HepG2 (cell line): ENCODE measurements around the gene PODXL2. TPM values are rescaled to one million over a fixed set of nuclear protein-coding genes. Genes with fewer than 3 reads are reported as not detected.

Source experiments
- ATAC-seq: fragments of 200-7000 bp; cut with Tn5 transposase; 3 replicates; pipeline ENCODE4 v1.9.1; 2020; ENCODE audit warnings: mild to moderate bottlenecking, moderate library complexity
- BruUV-seq: library from RNA; stranded (reverse); fragments of 400-500 nt; replicated peaks from 2 replicates; lab custom pipeline; 2021; lab: Mats Ljungman, UMichigan
- CTCF ChIA-PET: fragments of 300-600 bp; formaldehyde crosslinking; extraction: SDS; loops from one replicate; lab custom pipeline; 2021; ENCODE audit warnings: low total read pairs, inconsistent platforms, low intra/inter-chr PET ratio; lab: Yijun Ruan, JAX
- POLR2A ChIA-PET: fragments of 350-600 bp; sonication (Branson Sonifier 250); formaldehyde crosslinking; loops from one replicate; lab custom pipeline; 2020; ENCODE audit warnings: antibody characterized with exemption, inconsistent platforms; lab: Yijun Ruan, JAX
- DNase-seq: peaks from one replicate; pipeline ENCODE4 v3.0.0-alpha.2; 2015; ENCODE audit warnings: low spot score
- FAIRE-seq: peaks from 3 replicates; lab custom pipeline; 2011; peaks lifted over from hg19 to GRCh38; lab: Jason Lieb, UNC
- H2AFZ ChIP-seq: one replicate; pipeline ENCODE4 v1.6.1; 2011; ENCODE audit warnings: low read length, inconsistent platforms
- H3K27ac ChIP-seq: fragments of 300-600 bp; 3 replicates; pipeline ENCODE4 v1.8.0; 2011; ENCODE audit warnings: mixed run types, mild to moderate bottlenecking, mixed read lengths, low read length, inconsistent platforms; ENCODE audit not compliant: insufficient read depth; ENCODE audit errors: extremely low read length
- H3K27me3 ChIP-seq, 2 experiments: fragments of 200-600 bp in 1 of 2; 2 replicates in 1 of 2; 3 replicates in 1 of 2; pipeline versions ENCODE4 v1.6.0 to v1.8.0; 2011; ENCODE audit warnings: low read length in 2 of 2, mild to moderate bottlenecking in 2 of 2, moderate library complexity in 2 of 2, inconsistent platforms in 1 of 2; ENCODE audit not compliant: insufficient read depth in 2 of 2, control insufficient read depth in 1 of 2
- H3K36me3 ChIP-seq, 2 experiments: fragments of 200-600 bp in 1 of 2; replicated peaks in 1 of 2; 2 replicates in 1 of 2; 3 replicates in 1 of 2; pipeline versions ENCODE4 v1.5.1 to v1.8.0; 2011; ENCODE audit warnings: low read length in 2 of 2, inconsistent platforms in 1 of 2; ENCODE audit not compliant: insufficient read depth in 2 of 2, control insufficient read depth in 1 of 2
- H3K4me1 ChIP-seq: 2 replicates; pipeline ENCODE4 v1.5.1; 2012; ENCODE audit warnings: low read length, inconsistent platforms; ENCODE audit not compliant: insufficient read depth
- H3K4me2 ChIP-seq: 2 replicates; pipeline ENCODE4 v1.6.0; 2011; ENCODE audit warnings: low read depth, low read length, inconsistent platforms
- H3K4me3 ChIP-seq, 3 experiments: fragments of 200-600 bp in 1 of 3; sonication (generic), shearing (Covaris generic) in 1 of 3; replicated peaks in 1 of 3; 2 replicates each; pipeline ENCODE4 v1.5.1; 2011 to 2016; ENCODE audit warnings: low read length in 3 of 3, inconsistent platforms in 2 of 3, low read depth in 2 of 3, mild to moderate bottlenecking in 2 of 3, control low read depth in 1 of 3, mixed read lengths in 1 of 3; ENCODE audit not compliant: insufficient read depth in 1 of 3
- H3K79me2 ChIP-seq: one replicate; pipeline ENCODE4 v1.6.1; 2011; ENCODE audit warnings: low read length, inconsistent platforms; ENCODE audit not compliant: insufficient read depth
- H3K9ac ChIP-seq: 2 replicates; pipeline ENCODE4 v1.6.0; 2011; ENCODE audit warnings: mild to moderate bottlenecking, low read depth, low read length, inconsistent platforms; ENCODE audit not compliant: insufficient read depth
- H3K9me3 ChIP-seq: 2 replicates; pipeline ENCODE4 v1.5.1; 2012; ENCODE audit warnings: mild to moderate bottlenecking, low read length
- H4K20me1 ChIP-seq: 2 replicates; pipeline ENCODE4 v1.6.0; 2011; ENCODE audit warnings: inconsistent platforms, mild to moderate bottlenecking, low read length, moderate library complexity; ENCODE audit not compliant: insufficient read depth
- CBX5 ChIP-seq: sonication (generic); formaldehyde crosslinking; IDR thresholded peaks from 2 replicates; pipeline ENCODE4 v1.4.0; 2020; ENCODE audit warnings: missing genetic modification reagents, borderline replicate concordance
- KIAA2018 ChIP-seq: sonication (generic); formaldehyde crosslinking; IDR thresholded peaks from 2 replicates; pipeline ENCODE4 v1.5.0; 2020; ENCODE audit warnings: mild to moderate bottlenecking, missing genetic modification reagents, borderline replicate concordance
- KLF12 ChIP-seq: sonication (generic); formaldehyde crosslinking; IDR thresholded peaks from 2 replicates; pipeline ENCODE4 v1.4.0; 2020; ENCODE audit warnings: missing genetic modification reagents, borderline replicate concordance
- MED13 ChIP-seq: sonication (generic); formaldehyde crosslinking; IDR thresholded peaks from 2 replicates; pipeline ENCODE4 v1.5.0; 2020; ENCODE audit warnings: missing genetic modification reagents
- NFYC ChIP-seq: IDR thresholded peaks from 2 replicates; pipeline ENCODE4 v1.6.1; 2016; ENCODE audit warnings: missing genetic modification reagents, missing compliant biosample characterization
- PHF20 ChIP-seq: sonication (generic); formaldehyde crosslinking; IDR thresholded peaks from 2 replicates; pipeline ENCODE4 v1.5.0; 2020; ENCODE audit warnings: mild to moderate bottlenecking, missing genetic modification reagents
- PLRG1 ChIP-seq: fragments of 450-650 bp; conservative IDR thresholded peaks from 2 replicates; pipeline ENCODE4 v1.6.1; 2016
- RFX3 ChIP-seq: IDR thresholded peaks from 2 replicates; pipeline ENCODE4 v1.6.1; 2016; ENCODE audit warnings: missing biosample characterization, missing genetic modification reagents
- SNAPC4 ChIP-seq: sonication (generic); formaldehyde crosslinking; IDR thresholded peaks from 2 replicates; pipeline ENCODE4 v1.4.0; 2020; ENCODE audit warnings: mild to moderate bottlenecking, missing genetic modification reagents
- ZNF17 ChIP-seq: sonication (generic); formaldehyde crosslinking; IDR thresholded peaks from 2 replicates; pipeline ENCODE4 v1.5.0; 2020; ENCODE audit warnings: mild to moderate bottlenecking, missing genetic modification reagents
- ZNF225 ChIP-seq: sonication (generic); formaldehyde crosslinking; IDR thresholded peaks from 2 replicates; pipeline ENCODE4 v1.4.0; 2020; ENCODE audit warnings: mild to moderate bottlenecking, missing genetic modification reagents
- WGBS: methylation state at CpG from one replicate; pipeline ENCODE4 v1.1.6; 2017; ENCODE audit warnings: low lambda C conversion rate; 5-methylcytosine and 5-hydroxymethylcytosine counted together
- in situ Hi-C: cut with HindIII; loops from 2 replicates; pipeline ENCODE4 v1.10.0; 2017; ENCODE audit warnings: low pct_unique_long_range_greater_than_20kb; ENCODE audit not compliant: extremely low pct_ligation_motif_present
- intact Hi-C: fragments of 100-400 bp; cut with micrococcal nuclease; formaldehyde crosslinking; loops from one replicate; pipeline ENCODE4 v1.10.0; 2022; ENCODE audit not compliant: unreplicated experiment
- polyA plus RNA-seq, 8 experiments: library from polyadenylated mRNA; depleted of rRNA in 3 of 8; stranded (reverse) in 7 of 8; unstranded in 1 of 8; fragments of >200 nt; fragmentation: Illumina TruSeq in 4 of 8; extraction: Trizol in 4 of 8; gene quantifications; 2 replicates each; pipeline versions ENCODE4 v1.2.1 to v1.2.3, GENCODE V29; 2011 to 2016; ENCODE audit warnings: low read depth in 4 of 8, missing spikeins in 1 of 8, mixed read lengths in 1 of 8; ENCODE audit not compliant: insufficient read depth in 1 of 8
- total RNA-seq, 5 experiments: library from RNA; depleted of rRNA; stranded (reverse); fragments of >200 nt; fragmentation: Illumina TruSeq; extraction: Trizol; gene quantifications; 2 replicates each; pipeline ENCODE4 v1.2.3, GENCODE V29; 2016; ENCODE audit warnings: low read depth in 1 of 5

PODXL2 gene
- total and polyA plus RNA-seq, 2 of the 13 experiments (the other 11 are each of a cell fraction or from before 2014, with no cell fraction given), result 20.4 to 25.1 TPM

GRCh38 chr3:127667119-127667681, 38.2 kb downstream of the PODXL2 start (continued):
- no peak for TF ChIP-seq KIAA2018 (CRISPR knock-in tag)
- no peak for TF ChIP-seq CBX5 (CRISPR knock-in tag)

- ChIA-PET POLR2A (no interaction called here), CTCF (no interaction called here)
- H3K9ac ChIP-seq, result no peak overlapping the region
- peaks cover 0 to 3% of the 10 kb centered on the region in 2 experiments; a peak in 1 of 5 replicates for H3K27me3 ChIP-seq
- 79% methylated on average over 6 of the region's 7 CpGs for WGBS
- no TSS peak for BruUV-seq
- no peaks in the 10 kb centered on the region for H4K20me1 ChIP-seq
- ATAC-seq (no peak), DNase-seq (no peak), FAIRE-seq (no peak)
- no peak overlapping the region for H2AFZ ChIP-seq
- H3K9me3 ChIP-seq, result no peaks in the 10 kb centered on the region
- H3K4me1 ChIP-seq, result peaks cover 13% of the 10 kb centered on the region
- H3K79me2 ChIP-seq, result no peaks in the 10 kb centered on the region
- H3K36me3 ChIP-seq, result peaks cover 0 to 2% of the 10 kb centered on the region in 2 experiments; a peak in 1 of 5 replicates
- H3K4me3 ChIP-seq, result no peak overlapping the region
- no peak overlapping the region for H3K4me2 ChIP-seq
- H3K27ac ChIP-seq, result no peak overlapping the region
- intact Hi-C loops, result no loop called here
- in situ Hi-C loops, result no loop called here
- TF ChIP-seq MED13 (CRISPR knock-in tag) (no peak), PHF20 (CRISPR knock-in tag) (no peak), PLRG1 (no peak), NFYC (no peak), KLF12 (CRISPR knock-in tag) (no peak), ZNF17 (CRISPR knock-in tag) (no peak), RFX3 (CRISPR knock-in tag) (no peak), ZNF225 (no peak), SNAPC4 (CRISPR knock-in tag) (no peak)
Measured at GRCh38 chr3:127668906-127669305, 39.9 kb downstream of the PODXL2 start.
